Endothelial cell (in vitro differentiated cells): Measurements from ENCODE around the gene PDE10A. TPM values are rescaled to one million over a fixed set of nuclear protein-coding genes. Genes with fewer than 3 reads are reported as not detected.

Experiments used
- DNase-seq: peaks from one replicate; pipeline ENCODE4 v3.0.0; 2021; ENCODE audit warnings: low spot score
- H3K27ac Mint-ChIP-seq: one replicate; pipeline ENCODE4 v1.8.0; 2021; ENCODE audit warnings: mixed read lengths, inconsistent platforms; ENCODE audit not compliant: unreplicated experiment
- H3K27me3 Mint-ChIP-seq: one replicate; pipeline ENCODE4 v1.8.0; 2021; ENCODE audit warnings: mild to moderate bottlenecking, moderate library complexity, mixed read lengths, inconsistent platforms; ENCODE audit not compliant: unreplicated experiment
- H3K36me3 Mint-ChIP-seq: one replicate; pipeline ENCODE4 v1.8.0; 2021; ENCODE audit warnings: mild to moderate bottlenecking, low read depth, mixed read lengths, inconsistent platforms; ENCODE audit not compliant: unreplicated experiment
- H3K4me1 Mint-ChIP-seq: one replicate; pipeline ENCODE4 v1.8.0; 2021; ENCODE audit warnings: mild to moderate bottlenecking, mixed read lengths, inconsistent platforms; ENCODE audit not compliant: unreplicated experiment
- H3K4me3 Mint-ChIP-seq: one replicate; pipeline ENCODE4 v1.8.0; 2021; ENCODE audit warnings: mild to moderate bottlenecking, mixed read lengths, inconsistent platforms; ENCODE audit not compliant: unreplicated experiment
- H3K9me3 Mint-ChIP-seq: one replicate; pipeline ENCODE4 v1.8.0; 2021; ENCODE audit warnings: mixed read lengths, inconsistent platforms; ENCODE audit not compliant: unreplicated experiment
- CTCF ChIP-seq: fragments of 200-600 bp; sonication (generic); IDR thresholded peaks from one replicate; pipeline ENCODE4 v1.5.0; 2021; ENCODE audit warnings: antibody characterized with exemption; ENCODE audit not compliant: unreplicated experiment
- total RNA-seq: library from RNA; stranded (reverse); fragmentation: NEBNext Ultra II Directional; extraction: Animal tissue kit (Norgen Biotek cat#: 25700); gene quantifications from one replicate; pipeline ENCODE4 v1.2.1, GENCODE V29; 2021; ENCODE audit not compliant: unreplicated experiment

PDE10A gene
- total RNA-seq, 1 donor from 2014 or later: 11.5 TPM

- Mint-ChIP-seq H3K27ac (no peak overlapping the region), H3K4me3 (no peak overlapping the region), H3K4me1 (peaks cover 60% of the 10 kb centered on the region), H3K27me3 (peaks cover 2% of the 10 kb centered on the region), H3K9me3 (no peaks in the 10 kb centered on the region), H3K36me3 (peaks cover 5% of the 10 kb centered on the region)
- TF ChIP-seq CTCF: no peak
- no peak for DNase-seq
Measured at GRCh38 chr6:165638530-165638929, 24.5 kb downstream of the PDE10A start.

- Mint-ChIP-seq H3K9me3 (no peaks in the 10 kb centered on the region), H3K27ac (peak overlapping the region; percentile 99), H3K36me3 (peaks cover 5% of the 10 kb centered on the region), H3K4me1 (peaks cover 61% of the 10 kb centered on the region), H3K4me3 (no peak overlapping the region), H3K27me3 (peaks cover 2% of the 10 kb centered on the region)
- no peak for DNase-seq
- TF ChIP-seq CTCF: no peak
Measured at GRCh38 chr6:165637586-165637985, 25.5 kb downstream of the PDE10A start.

- DNase-seq: no peak
- TF ChIP-seq CTCF: no peak
- H3K9me3 Mint-ChIP-seq: no peaks in the 10 kb centered on the region
- H3K27ac Mint-ChIP-seq: peak overlapping the region; percentile 99
- no peak overlapping the region for H3K4me3 Mint-ChIP-seq
- H3K36me3 Mint-ChIP-seq: no peaks in the 10 kb centered on the region
- peaks cover 59% of the 10 kb centered on the region for H3K4me1 Mint-ChIP-seq
- peaks cover 2% of the 10 kb centered on the region for H3K27me3 Mint-ChIP-seq
Measured at GRCh38 chr6:165636402-165637048, 26.5 kb downstream of the PDE10A start.

- Mint-ChIP-seq H3K4me1 (peaks cover 59% of the 10 kb centered on the region), H3K9me3 (no peaks in the 10 kb centered on the region), H3K27ac (peak overlapping the region; percentile 99), H3K4me3 (no peak overlapping the region), H3K27me3 (peaks cover 2% of the 10 kb centered on the region), H3K36me3 (no peaks in the 10 kb centered on the region)
- DNase-seq: no peak
- TF ChIP-seq CTCF: no peak
Measured at GRCh38 chr6:165635965-165636364, 27.1 kb downstream of the PDE10A start.

- H3K4me1 Mint-ChIP-seq: peaks cover 56% of the 10 kb centered on the region
- no peak overlapping the region for H3K4me3 Mint-ChIP-seq
- peak overlapping the region; percentile 84 for H3K27ac Mint-ChIP-seq
Measured at GRCh38 chr6:165634101-165634880, 28.8 kb downstream of the PDE10A start.

More at GRCh38 chr6:165634101-165634880, 28.8 kb downstream of the PDE10A start:
- DNase-seq: no peak
- no peak for TF ChIP-seq CTCF
- H3K9me3 Mint-ChIP-seq: no peaks in the 10 kb centered on the region
- no peaks in the 10 kb centered on the region for H3K36me3 Mint-ChIP-seq
- H3K27me3 Mint-ChIP-seq: peaks cover 2% of the 10 kb centered on the region
